IMR-90 (cell line): ENCODE data around the gene CD244. TPM values are rescaled to one million over a fixed set of nuclear protein-coding genes. Genes with fewer than 3 reads are reported as not detected.

Experiments
- ATAC-seq: fragments of 200-7000 bp; cut with Tn5 transposase; 2 replicates; pipeline ENCODE4 v1.9.1; 2020; ENCODE audit warnings: low read depth, mild to moderate bottlenecking, moderate library complexity
- BruUV-seq: library from RNA; stranded (reverse); fragments of 400-500 nt; replicated peaks from 2 replicates; lab custom pipeline; 2021; lab: Mats Ljungman, UMichigan
- CTCF ChIA-PET: fragments of 300-600 bp; formaldehyde crosslinking; extraction: SDS; loops from one replicate; lab custom pipeline; 2021; ENCODE audit warnings: antibody characterized with exemption; lab: Yijun Ruan, JAX
- POLR2A ChIA-PET: fragments of 300-600 bp; sonication (Branson Sonifier 250); formaldehyde crosslinking; loops from one replicate; lab custom pipeline; 2022; ENCODE audit warnings: antibody characterized with exemption; ENCODE audit not compliant: unreplicated experiment; lab: Charles Lee
- DNase-seq: peaks from one replicate; pipeline ENCODE4 v3.0.0; 2013
- H2AFZ ChIP-seq: replicated peaks from 2 replicates; pipeline ENCODE3; 2013; ENCODE audit warnings: low read length, mild to moderate bottlenecking; ENCODE audit not compliant: poor library complexity
- H2AK5ac ChIP-seq: 2 replicates; pipeline ENCODE4 v1.6.1; 2013; ENCODE audit warnings: low read depth, low read length, inconsistent platforms
- H2AK9ac ChIP-seq: replicated peaks from 2 replicates; pipeline ENCODE3; 2013; ENCODE audit warnings: mild to moderate bottlenecking, low read depth, low read length, moderate library complexity; ENCODE audit not compliant: poor library complexity
- H2BK120ac ChIP-seq: 2 replicates; pipeline ENCODE4 v1.6.1; 2013; ENCODE audit warnings: low read depth, low read length, inconsistent platforms
- H2BK15ac ChIP-seq: 3 replicates; pipeline ENCODE4 v1.6.1; 2013; ENCODE audit warnings: low read depth, low read length, inconsistent platforms
- H2BK20ac ChIP-seq: 2 replicates; pipeline ENCODE4 v1.6.1; 2013; ENCODE audit warnings: low read depth, mild to moderate bottlenecking, inconsistent platforms, low read length, moderate library complexity
- H2BK5ac ChIP-seq: 2 replicates; pipeline ENCODE4 v1.6.1; 2013; ENCODE audit warnings: mild to moderate bottlenecking, low read depth, low read length, inconsistent platforms; ENCODE audit not compliant: poor library complexity, severe bottlenecking
- H3K14ac ChIP-seq: replicated peaks from 2 replicates; pipeline ENCODE4 v1.6.1; 2013; ENCODE audit warnings: low read depth, low read length, inconsistent platforms
- H3K18ac ChIP-seq: 2 replicates; pipeline ENCODE4 v1.6.1; 2013; ENCODE audit warnings: low read depth, low read length, control low read depth
- H3K23ac ChIP-seq: 2 replicates; pipeline ENCODE4 v1.6.1; 2013; ENCODE audit warnings: low read depth, low read length, inconsistent platforms
- H3K27ac ChIP-seq: 2 replicates; pipeline ENCODE4 v1.5.1; 2013; ENCODE audit warnings: mild to moderate bottlenecking, control low read depth, low read length; ENCODE audit not compliant: insufficient read depth
- H3K27me3 ChIP-seq: 2 replicates; pipeline ENCODE4 v1.6.1; 2013; ENCODE audit warnings: low read length; ENCODE audit not compliant: control insufficient read depth, insufficient read depth
- H3K36me3 ChIP-seq: 2 replicates; pipeline ENCODE4 v1.6.1; 2013; ENCODE audit warnings: low read length, mixed read lengths; ENCODE audit not compliant: control insufficient read depth, insufficient read depth
- H3K4ac ChIP-seq: 2 replicates; pipeline ENCODE4 v1.6.1; 2013; ENCODE audit warnings: low read depth, low read length, inconsistent platforms
- H3K4me1 ChIP-seq: 2 replicates; pipeline ENCODE4 v1.6.1; 2013; ENCODE audit warnings: low read length, mixed read lengths; ENCODE audit not compliant: control insufficient read depth, insufficient read depth
- H3K4me2 ChIP-seq: 2 replicates; pipeline ENCODE4 v1.6.1; 2013; ENCODE audit warnings: low read depth, mild to moderate bottlenecking, control low read depth, low read length, moderate library complexity
- H3K4me3 ChIP-seq: 2 replicates; pipeline ENCODE4 v1.5.1; 2013; ENCODE audit warnings: low read depth, mild to moderate bottlenecking, control low read depth, low read length, moderate library complexity; ENCODE audit not compliant: insufficient read depth
- H3K56ac ChIP-seq: 2 replicates; pipeline ENCODE4 v1.6.1; 2013; ENCODE audit warnings: low read length, inconsistent platforms; ENCODE audit not compliant: insufficient read depth; ENCODE audit errors: extremely low read depth
- H3K79me1 ChIP-seq, 2 experiments: 2 replicates each; pipeline ENCODE4 v1.6.1; 2013; ENCODE audit warnings: low read length in 2 of 2, inconsistent platforms in 1 of 2, low read depth in 1 of 2
- H3K9ac ChIP-seq: 2 replicates; pipeline ENCODE4 v1.6.1; 2013; ENCODE audit warnings: low read depth, low read length, control low read depth
- H3K9me1 ChIP-seq: 2 replicates; pipeline ENCODE4 v1.6.1; 2013; ENCODE audit warnings: low read length, inconsistent platforms; ENCODE audit not compliant: insufficient read depth
- H3K9me3 ChIP-seq: 2 replicates; pipeline ENCODE4 v1.6.1; 2013; ENCODE audit warnings: low read length; ENCODE audit not compliant: control insufficient read depth, insufficient read depth
- H4K20me1 ChIP-seq: 2 replicates; pipeline ENCODE4 v1.6.1; 2013; ENCODE audit warnings: low read length, inconsistent platforms; ENCODE audit not compliant: insufficient read depth
- H4K5ac ChIP-seq: 2 replicates; pipeline ENCODE4 v1.6.1; 2013; ENCODE audit warnings: mild to moderate bottlenecking, low read depth, low read length, control low read depth
- H4K8ac ChIP-seq, 2 experiments: 2 replicates each; pipeline ENCODE4 v1.6.1; 2013; ENCODE audit warnings: low read depth in 2 of 2, low read length in 2 of 2, control low read depth in 1 of 2, inconsistent platforms in 1 of 2
- H4K91ac ChIP-seq: 2 replicates; pipeline ENCODE4 v1.6.1; 2013; ENCODE audit warnings: low read depth, low read length, inconsistent platforms; ENCODE audit not compliant: insufficient read depth
- CTCF ChIP-seq: conservative IDR thresholded peaks from 2 replicates; pipeline ENCODE4 v1.5.1; 2012; ENCODE audit warnings: mild to moderate bottlenecking, low read depth, low read length, improper control_type of control experiment
- MAFK ChIP-seq: IDR thresholded peaks from 2 replicates; pipeline ENCODE4 v1.6.1; 2012; ENCODE audit warnings: low read depth, low read length, improper control_type of control experiment
- MAZ ChIP-seq: IDR thresholded peaks from 2 replicates; pipeline ENCODE4 v1.6.1; 2012; ENCODE audit warnings: low read depth, mild to moderate bottlenecking, low read length, improper control_type of control experiment, moderate library complexity, borderline replicate concordance
- MXI1 ChIP-seq: IDR thresholded peaks from 2 replicates; pipeline ENCODE4 v1.6.1; 2012; ENCODE audit warnings: low read depth, mild to moderate bottlenecking, low read length, moderate library complexity, borderline replicate concordance
- WGBS, 2 experiments: methylation state at CpG; one replicate each; pipeline versions ENCODE4 v1.1.5 to v1.1.7; 2013; ENCODE audit warnings: missing lambda C conversion rate in 2 of 2; ENCODE audit not compliant: insufficient read length in 1 of 2; ENCODE audit errors: extremely low coverage in 2 of 2; 5-methylcytosine and 5-hydroxymethylcytosine counted together
- dilution Hi-C: fragments of 300-500 bp; cut with HindIII; formaldehyde crosslinking; loops from one replicate; pipeline ENCODE4 v1.14.3; 2018; ENCODE audit warnings: low sequenced_read_pairs; ENCODE audit not compliant: unreplicated experiment
- in situ Hi-C: fragments of 300-500 bp; cut with MboI; formaldehyde crosslinking; loops from 3 replicates; pipeline ENCODE4 v1.14.3; 2019; ENCODE audit warnings: low sequenced_read_pairs, inconsistent platforms, mixed read lengths
- intact Hi-C: fragments of 100-400 bp; cut with micrococcal nuclease; formaldehyde crosslinking; loops from 2 replicates; pipeline ENCODE4 v1.10.0; 2022
- polyA plus RNA-seq, 3 experiments: library from polyadenylated mRNA; depleted of rRNA; stranded (reverse); fragments of >200 nt; gene quantifications; 2 replicates each; pipeline ENCODE4 v1.2.3, GENCODE V29; 2012; ENCODE audit warnings: low replicate concordance in 1 of 3
- total RNA-seq: library from RNA; depleted of rRNA; stranded (reverse); fragments of >200 nt; gene quantifications from 2 replicates; pipeline ENCODE4 v1.2.3, GENCODE V29; 2012

The CD244 gene
- total and polyA plus RNA-seq, 2 of the 4 experiments (the other 2 are of a cell fraction): not detected

- no peak overlapping the region for H4K5ac ChIP-seq
- H3K14ac ChIP-seq: no peak overlapping the region
- no TSS peak for BruUV-seq
- H3K79me1 ChIP-seq: no peaks in the 10 kb centered on the region
- no peak overlapping the region for H3K27ac ChIP-seq
- in situ Hi-C loops (no loop called here), intact Hi-C loops (no loop called here), dilution Hi-C loops (no loop called here)
- H2AK5ac ChIP-seq: no peak overlapping the region
- H2BK15ac ChIP-seq: no peak overlapping the region
- ChIA-PET CTCF (no interaction called here), POLR2A (no interaction called here)
- no peak overlapping the region for H3K4me3 ChIP-seq
- no peak overlapping the region for H2BK5ac ChIP-seq
- H3K4me1 ChIP-seq: no peaks in the 10 kb centered on the region
- H2BK120ac ChIP-seq: no peak overlapping the region
- no peak overlapping the region for H3K23ac ChIP-seq
- DNase-seq: no peak
- no peak overlapping the region for H2AFZ ChIP-seq
- no peak overlapping the region for H4K91ac ChIP-seq
- H3K9me1 ChIP-seq: no peaks in the 10 kb centered on the region
- H3K18ac ChIP-seq: no peak overlapping the region
- H3K36me3 ChIP-seq: no peaks in the 10 kb centered on the region
- H3K4me2 ChIP-seq: no peak overlapping the region
- H2AK9ac ChIP-seq: no peak overlapping the region
- H4K8ac ChIP-seq: no peak overlapping the region
- H2BK20ac ChIP-seq: no peak overlapping the region
- TF ChIP-seq CTCF (no peak), MAZ (no peak), MXI1 (no peak), MAFK (no peak)
- H3K56ac ChIP-seq: no peak overlapping the region
- H3K9me3 ChIP-seq: no peaks in the 10 kb centered on the region
- no peaks in the 10 kb centered on the region for H4K20me1 ChIP-seq
- no peak overlapping the region for H3K9ac ChIP-seq
- WGBS, 2 experiments: no CpG with 5 or more reads among the region's 1 CpG
- H3K4ac ChIP-seq: no peak overlapping the region
- H3K27me3 ChIP-seq: peaks cover 2% of the 10 kb centered on the region; the same call in 1 of the 2 replicates
- ATAC-seq: no peak
These were observed 32.9 kb downstream of the CD244 start for GRCh38 chr1:160829766-160830165.
